Fibroblast of skin of left biceps (primary cell): ENCODE results near the gene ITGBL1.
A peak's percentile ranks its signal among the peaks of the same experiment; 100 is the strongest.

Experiments
- DNase-seq, 2 experiments: peaks; one replicate each; pipeline ENCODE4 v3.0.0-alpha.2; 2013; ENCODE audit warnings: low read depth in 2 of 2

The ITGBL1 gene

GRCh38 chr13:101697745-101698144, 245.3 kb downstream of the ITGBL1 start:
- no peak for DNase-seq

- peak in 1 of 2 experiments; percentile 33 for DNase-seq
Observed at GRCh38 chr13:101698400-101698799, 245.9 kb downstream of the ITGBL1 start.

- DNase-seq, result no peak
Observed at GRCh38 chr13:101700598-101700997, 248.1 kb downstream of the ITGBL1 start.

GRCh38 chr13:101703081-101703480, 250.6 kb downstream of the ITGBL1 start:
- no peak for DNase-seq

DNA sequence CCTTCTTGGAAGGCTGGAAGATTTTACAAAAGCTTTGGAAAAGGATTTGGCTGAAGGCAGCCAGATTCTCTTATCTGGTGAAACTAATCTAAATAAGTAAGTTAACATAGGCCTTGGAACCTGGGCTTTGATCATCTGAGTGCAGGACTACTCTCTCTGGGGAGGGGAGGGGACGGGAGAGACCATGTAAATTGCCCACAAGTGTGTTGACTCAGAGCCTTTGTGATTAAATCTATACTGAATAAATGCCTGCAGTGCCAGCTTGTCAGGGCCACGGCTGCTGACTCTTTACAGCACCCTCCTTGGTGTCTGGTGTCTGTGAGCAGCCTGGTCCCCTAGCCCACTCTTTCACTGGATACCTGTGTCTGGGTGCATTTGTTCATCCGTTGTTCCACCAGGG, 251.4 kb downstream of the ITGBL1 start:
- no peak for DNase-seq

GRCh38 chr13:101706651-101707050, 254.2 kb downstream of the ITGBL1 start:
- DNase-seq, result peak; percentile 82 to 84

- no peak for DNase-seq
Observed at GRCh38 chr13:101707659-101708058, 255.2 kb downstream of the ITGBL1 start.

- no peak for DNase-seq
Observed at GRCh38 chr13:101708115-101708514, 255.6 kb downstream of the ITGBL1 start.

GRCh38 chr13:101709952-101710351, 257.5 kb downstream of the ITGBL1 start:
- no peak for DNase-seq

DNA sequence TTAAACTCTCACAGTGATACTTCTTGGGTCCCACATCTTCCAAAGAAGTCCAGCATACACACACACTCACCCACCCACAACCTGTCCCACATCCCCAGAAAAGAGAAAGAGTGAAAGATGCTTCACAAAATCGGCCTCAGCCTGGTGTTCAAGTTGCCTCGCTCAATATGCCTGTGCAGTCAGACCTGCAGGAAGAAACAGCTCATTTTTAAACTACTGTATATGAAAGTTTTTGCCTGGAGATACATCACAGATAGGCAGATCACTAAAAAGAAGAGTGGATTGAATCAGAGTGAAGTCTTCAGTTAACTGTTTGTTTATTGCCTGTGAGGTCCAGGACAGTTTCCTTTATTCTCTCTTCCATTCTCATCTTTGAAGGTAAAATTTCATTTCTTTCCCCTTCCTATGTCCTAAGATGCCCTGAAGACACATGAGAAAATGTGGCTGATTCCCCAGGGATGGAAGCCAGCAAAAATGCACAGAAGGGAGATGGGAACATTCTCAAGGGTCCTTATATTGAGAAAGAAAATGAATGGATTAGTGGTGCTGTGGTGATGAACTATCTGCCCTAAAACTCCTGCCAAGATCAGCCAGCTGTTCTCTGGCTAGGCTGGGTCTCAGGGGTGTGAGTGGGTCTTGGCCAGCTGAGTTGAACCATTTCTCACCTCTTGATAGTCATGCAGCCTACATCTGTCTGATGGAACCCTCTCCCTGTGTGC, 259.0 kb downstream of the ITGBL1 start:
- DNase-seq, result no peak

GRCh38 chr13:101712026-101712348, 259.5 kb downstream of the ITGBL1 start:
- no peak for DNase-seq

DNA sequence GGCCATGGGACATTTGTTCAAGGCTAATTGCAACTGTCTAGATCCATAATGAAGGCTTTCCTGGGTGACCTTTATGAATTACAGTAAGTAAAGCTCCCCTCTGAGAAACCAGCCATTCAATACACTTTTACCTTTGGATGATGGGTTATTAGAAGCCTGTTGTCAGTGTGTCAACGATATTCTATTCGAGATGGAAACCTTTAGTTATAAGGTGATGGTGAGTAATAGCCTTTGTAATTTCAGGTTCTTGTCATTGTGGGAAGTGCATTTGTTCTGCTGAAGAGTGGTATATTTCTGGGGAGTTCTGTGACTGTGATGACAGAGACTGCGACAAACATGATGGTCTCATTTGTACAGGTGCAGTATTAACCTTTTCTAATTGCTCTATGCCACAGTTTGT, 261.7 kb downstream of the ITGBL1 start:
- DNase-seq, result no peak

DNA sequence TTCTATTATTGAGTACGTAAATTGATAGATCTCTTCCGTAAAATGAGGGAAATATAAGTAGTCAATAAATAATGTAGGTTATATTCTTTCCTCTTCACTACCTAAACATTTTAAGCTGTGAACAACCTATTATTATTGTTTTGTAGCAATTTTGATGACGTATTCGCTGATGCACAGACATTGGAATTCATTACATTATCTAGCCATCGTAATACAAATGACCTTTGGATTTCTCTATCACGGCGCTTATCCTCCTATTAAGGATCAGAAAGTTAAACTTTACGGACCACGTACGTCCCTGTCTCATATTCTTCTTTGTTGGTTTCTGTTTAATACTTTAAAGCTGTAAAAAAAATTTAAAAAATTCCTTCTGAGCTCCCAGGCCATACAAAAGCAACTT, 264.9 kb downstream of the ITGBL1 start:
- DNase-seq, result no peak

- DNase-seq, result no peak
Observed at GRCh38 chr13:101718496-101718895, 266.0 kb downstream of the ITGBL1 start.

- no peak for DNase-seq
Observed at GRCh38 chr13:101726681-101727080, 274.2 kb downstream of the ITGBL1 start.

GRCh38 chr13:101727118-101727517, 274.6 kb downstream of the ITGBL1 start:
- DNase-seq, result no peak

DNA sequence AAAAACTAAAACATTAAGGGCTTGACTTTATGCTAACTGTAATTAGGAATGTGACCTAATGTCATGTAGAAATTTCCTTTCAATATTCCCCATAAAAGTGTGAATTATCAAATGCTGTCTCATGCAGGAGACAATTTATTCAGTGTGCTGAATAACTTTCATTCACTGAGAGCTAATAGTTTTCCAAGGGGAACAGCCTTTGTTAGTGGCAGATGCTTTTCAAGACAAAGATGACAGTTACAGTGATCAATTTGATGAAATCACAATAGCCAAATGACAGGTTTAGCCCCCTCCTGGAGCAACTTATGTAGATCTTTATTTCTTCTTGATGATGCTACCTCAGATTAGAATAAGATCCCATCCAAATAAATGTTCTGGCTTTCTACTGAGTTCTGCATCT, 275.5 kb downstream of the ITGBL1 start:
- no peak for DNase-seq

DNA sequence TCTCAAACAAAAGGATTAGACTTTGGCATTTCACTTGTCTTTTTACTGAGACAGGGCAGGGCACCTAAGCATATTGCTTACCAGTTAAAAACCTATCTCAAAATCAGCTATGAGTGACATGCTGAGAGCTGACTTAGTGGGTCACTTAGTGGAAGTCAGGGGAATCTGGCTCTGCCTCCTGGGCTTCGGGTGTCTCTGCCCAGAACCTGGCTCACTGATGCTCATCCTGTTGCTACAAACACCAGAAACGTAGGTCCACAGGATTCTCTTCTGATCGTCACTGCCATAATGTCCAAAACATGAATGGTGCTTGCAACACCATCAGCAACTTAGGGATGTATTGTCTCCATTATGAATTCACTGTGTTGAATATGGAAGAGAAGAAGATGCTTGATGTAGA, 276.1 kb downstream of the ITGBL1 start:
- DNase-seq, result no peak

DNA sequence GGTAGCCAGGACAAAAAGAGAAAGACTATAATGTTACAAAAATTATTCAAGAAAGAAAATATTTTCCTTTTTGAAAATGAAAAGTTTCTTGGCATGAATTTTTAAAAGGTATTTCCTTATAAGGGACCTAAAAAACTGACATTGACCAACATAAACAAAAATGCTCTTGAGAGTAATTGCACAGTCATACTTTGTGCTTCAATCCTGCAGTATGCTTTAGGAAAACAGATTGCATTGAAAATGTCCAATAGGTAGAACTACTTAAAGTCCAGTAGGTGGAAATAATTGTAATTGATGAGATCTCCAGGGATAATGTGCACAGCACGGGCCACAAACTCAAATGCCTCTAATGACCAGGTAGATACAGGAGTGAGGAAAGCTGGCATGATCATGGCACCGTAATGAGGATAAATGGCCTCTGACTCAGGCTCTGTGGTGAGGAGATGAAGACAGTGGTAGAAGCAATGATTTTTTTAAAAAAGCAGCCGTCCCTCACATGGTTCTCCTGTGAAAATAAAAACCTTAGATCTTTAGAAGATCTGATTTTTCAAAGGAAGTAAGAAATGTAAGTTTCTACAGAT, 278.0 kb downstream of the ITGBL1 start:
- DNase-seq, result no peak

- no peak for DNase-seq
Observed at GRCh38 chr13:101736566-101736965, 284.1 kb downstream of the ITGBL1 start.

- no peak for DNase-seq
Observed at GRCh38 chr13:101738336-101738735, 285.9 kb downstream of the ITGBL1 start.

DNA sequence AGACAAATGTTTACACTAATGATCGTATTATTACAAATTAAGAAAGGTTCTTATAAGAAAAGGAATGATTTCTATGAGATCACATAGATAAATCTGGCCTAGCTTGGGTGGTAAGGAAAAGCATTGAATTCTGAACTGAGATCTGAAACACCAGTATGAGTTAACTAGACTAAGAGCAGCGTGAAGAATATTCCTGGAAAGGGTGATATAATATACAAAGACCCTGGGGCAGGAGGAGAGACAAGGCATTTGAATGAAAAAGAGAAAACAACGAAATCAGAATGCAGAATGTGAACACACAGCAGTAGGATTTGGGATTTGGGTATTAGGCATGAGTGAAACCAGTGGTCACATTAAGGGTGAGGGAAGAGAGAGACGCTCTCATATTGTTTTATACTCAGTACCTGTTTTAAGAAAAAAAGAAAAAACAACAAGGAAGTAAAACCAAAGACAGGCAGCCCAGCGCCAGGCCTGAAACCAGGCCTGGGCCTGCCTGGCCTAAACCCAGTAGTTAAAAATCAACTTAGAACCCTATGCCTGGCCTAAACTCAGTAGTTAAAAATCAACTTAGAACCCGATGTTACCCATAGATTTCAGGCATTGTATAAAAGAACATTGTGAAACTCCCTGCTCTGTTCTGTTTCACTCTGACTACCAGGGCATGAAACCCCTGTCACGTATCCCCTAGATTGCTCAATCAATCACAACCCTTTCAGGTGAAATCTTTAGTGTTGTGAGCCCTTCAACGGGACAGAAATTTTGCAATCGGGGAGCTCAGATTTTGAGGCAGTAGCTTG, 287.1 kb downstream of the ITGBL1 start:
- DNase-seq, result no peak

DNA sequence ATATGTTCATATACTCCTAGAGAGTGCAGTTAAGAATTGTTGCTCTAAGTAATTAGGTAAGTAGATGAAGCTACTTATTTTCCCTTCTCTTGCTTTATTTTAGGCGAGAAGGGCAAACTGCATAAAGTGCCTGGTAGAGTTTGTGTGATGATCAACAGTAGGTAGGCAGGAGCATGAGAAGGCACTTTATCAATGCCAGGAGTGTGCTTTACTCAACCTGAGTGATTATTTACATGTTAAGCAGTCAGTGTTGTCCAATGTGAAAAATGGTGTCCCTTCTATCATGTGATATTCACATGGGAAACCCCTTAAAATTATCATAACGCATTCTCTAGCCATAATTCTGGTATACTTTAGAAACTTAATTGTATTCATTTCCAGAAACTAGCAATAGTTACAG, 294.0 kb downstream of the ITGBL1 start:
- DNase-seq, result no peak
